Endothelial cell of umbilical vein (primary cell): ENCODE data around the gene ADGRB2. TPM values are rescaled to one million over a fixed set of nuclear protein-coding genes. Genes with fewer than 3 reads are reported as not detected.

ENCODE experiments used
- BruUV-seq: library from RNA; stranded (reverse); fragments of 400-500 nt; replicated peaks from 2 replicates; lab custom pipeline; 2021; lab: Mats Ljungman, UMichigan
- CTCF ChIA-PET: fragments of 300-600, 350-600 bp; sonication (Branson Sonifier 250); formaldehyde crosslinking; loops from one replicate; lab custom pipeline; 2021; ENCODE audit warnings: antibody characterized with exemption, inconsistent platforms; lab: Charles Lee
- POLR2A ChIA-PET: fragments of 300-600, 350-600 bp; sonication (Branson Sonifier 250); formaldehyde crosslinking; loops from one replicate; lab custom pipeline; 2021; ENCODE audit warnings: antibody characterized with exemption, inconsistent platforms; lab: Charles Lee
- DNase-seq: peaks from one replicate; pipeline ENCODE4 v3.0.0-alpha.2; 2011; ENCODE audit warnings: low read depth, low spot score
- FAIRE-seq: peaks from 2 replicates; lab custom pipeline; 2011; peaks lifted over from hg19 to GRCh38; lab: Jason Lieb, UNC
- H2AFZ ChIP-seq: 2 replicates; pipeline ENCODE4 v1.6.0; 2012; ENCODE audit warnings: low read depth, low read length, control low read depth, inconsistent platforms
- H3K27ac ChIP-seq: 2 replicates; pipeline ENCODE4 v1.5.1; 2011; ENCODE audit warnings: low read depth, mild to moderate bottlenecking, control low read depth, low read length, moderate library complexity; ENCODE audit not compliant: insufficient read depth
- H3K27me3 ChIP-seq, 2 experiments: 2 replicates each; pipeline versions ENCODE4 v1.6.0 to v1.6.1; 2011; ENCODE audit warnings: low read length in 2 of 2, mixed read lengths in 1 of 2; ENCODE audit not compliant: control insufficient read depth in 2 of 2, insufficient read depth in 2 of 2
- H3K36me3 ChIP-seq, 2 experiments: 2 replicates in 1 of 2; 3 replicates in 1 of 2; pipeline ENCODE4 v1.5.1; 2011; ENCODE audit warnings: low read length in 2 of 2, mild to moderate bottlenecking in 1 of 2, moderate library complexity in 1 of 2; ENCODE audit not compliant: control insufficient read depth in 2 of 2, insufficient read depth in 2 of 2; ENCODE audit errors: extremely low read depth in 1 of 2
- H3K4me1 ChIP-seq: 3 replicates; pipeline ENCODE4 v1.5.1; 2011; ENCODE audit warnings: mild to moderate bottlenecking, low read length; ENCODE audit not compliant: control insufficient read depth, insufficient read depth; ENCODE audit errors: extremely low read depth
- H3K4me2 ChIP-seq: 2 replicates; pipeline ENCODE4 v1.6.1; 2011; ENCODE audit warnings: low read length, control low read depth, mixed read lengths; ENCODE audit not compliant: insufficient read depth
- H3K4me3 ChIP-seq, 3 experiments: fragments of 200-600 bp in 1 of 3; sonication (generic), shearing (Covaris generic) in 1 of 3; replicated peaks in 1 of 3; 2 replicates each; pipeline ENCODE4 v1.5.1; 2011 to 2016; ENCODE audit warnings: control low read depth in 3 of 3, low read length in 3 of 3, mild to moderate bottlenecking in 2 of 3, inconsistent platforms in 1 of 3, low read depth in 1 of 3, moderate library complexity in 1 of 3; ENCODE audit not compliant: insufficient read depth in 1 of 3
- H3K79me2 ChIP-seq: 2 replicates; pipeline ENCODE4 v1.6.0; 2012; ENCODE audit warnings: low read length, inconsistent platforms; ENCODE audit not compliant: control insufficient read depth, insufficient read depth
- H3K9ac ChIP-seq: replicated peaks from 2 replicates; pipeline ENCODE3; 2011; ENCODE audit warnings: low read length, control low read depth; ENCODE audit not compliant: insufficient read depth; ENCODE audit errors: extremely low read depth
- H3K9me1 ChIP-seq: replicated peaks from 3 replicates; pipeline ENCODE4 v1.6.0; 2011; ENCODE audit warnings: mild to moderate bottlenecking, low read length; ENCODE audit not compliant: control insufficient read depth, insufficient read depth; ENCODE audit errors: extremely low read depth
- H3K9me3 ChIP-seq: replicated peaks from 2 replicates; pipeline ENCODE4 v1.5.1; 2012; ENCODE audit warnings: low read length, inconsistent platforms; ENCODE audit not compliant: control insufficient read depth, insufficient read depth
- H4K20me1 ChIP-seq: replicated peaks from 2 replicates; pipeline ENCODE3; 2011; ENCODE audit warnings: mild to moderate bottlenecking, low read length; ENCODE audit not compliant: control insufficient read depth, insufficient read depth; ENCODE audit errors: extremely low read depth
- EZH2 ChIP-seq: IDR thresholded peaks from 2 replicates; pipeline ENCODE4 v1.6.1; 2012; ENCODE audit warnings: borderline replicate concordance, low read depth, mild to moderate bottlenecking, moderate library complexity, low read length, inconsistent platforms; ENCODE audit not compliant: severe bottlenecking
- FOS ChIP-seq: IDR thresholded peaks from 2 replicates; pipeline ENCODE4 v1.6.1; 2011; ENCODE audit warnings: mild to moderate bottlenecking, low read length, moderate library complexity, borderline replicate concordance; ENCODE audit not compliant: insufficient read depth
- GATA2 ChIP-seq: IDR thresholded peaks from 2 replicates; pipeline ENCODE4 v1.7.0; 2011; ENCODE audit warnings: low read depth, mild to moderate bottlenecking, moderate library complexity, mixed read lengths, low read length; ENCODE audit not compliant: insufficient read length, insufficient read depth
- JUN ChIP-seq: IDR thresholded peaks from 2 replicates; pipeline ENCODE4 v1.6.1; 2011; ENCODE audit warnings: borderline replicate concordance, low read depth; ENCODE audit not compliant: insufficient read length, insufficient read depth
- MAX ChIP-seq: IDR thresholded peaks from 2 replicates; pipeline ENCODE4 v1.6.1; 2011; ENCODE audit not compliant: insufficient read depth, insufficient read length
- MYC ChIP-seq: IDR thresholded peaks from one replicate; pipeline ENCODE4 v1.6.1; 2011; ENCODE audit warnings: mild to moderate bottlenecking, low read depth, low read length
- POLR2A ChIP-seq: IDR thresholded peaks from 2 replicates; pipeline ENCODE4 v1.6.1; 2012; ENCODE audit warnings: low read depth, mild to moderate bottlenecking, control low read depth, low read length
- POLR2AphosphoS5 ChIP-seq: IDR thresholded peaks from 2 replicates; pipeline ENCODE4 v1.6.1; 2012; ENCODE audit warnings: low read depth, mild to moderate bottlenecking, control low read depth, low read length, moderate library complexity; ENCODE audit not compliant: insufficient read depth
- dilution Hi-C: fragments of 300-500 bp; cut with MboI; formaldehyde crosslinking; loops from one replicate; pipeline ENCODE4 v1.15.0; 2019; ENCODE audit warnings: low sequenced_read_pairs; ENCODE audit not compliant: extremely low pct_ligation_motif_present
- intact Hi-C: fragments of 100-400 bp; cut with micrococcal nuclease; formaldehyde crosslinking; loops from one replicate; pipeline ENCODE4 v1.10.0; 2022
- polyA plus RNA-seq, 4 experiments: library from polyadenylated mRNA; depleted of rRNA in 3 of 4; stranded (reverse) in 3 of 4; unstranded in 1 of 4; fragments of >200 nt; gene quantifications; 2 replicates each; pipeline versions ENCODE4 v1.2.1 to v1.2.3, GENCODE V29; 2011 to 2012; ENCODE audit warnings: missing spikeins in 1 of 4
- total RNA-seq: library from RNA; stranded (reverse); gene quantifications from 2 replicates; pipeline ENCODE4 v1.2.3, GENCODE V29; 2021
- TF ChIP-seq, protein P1 (sequence below), 2 donors: IDR thresholded peaks; 1 replicate in 1 of 2; 2 replicates in 1 of 2; pipeline ENCODE4 v1.5.1; 2011; ENCODE audit warnings: low read length in 2 of 2, mild to moderate bottlenecking in 2 of 2, moderate library complexity in 2 of 2, control low read depth in 1 of 2, inconsistent platforms in 1 of 2, low read depth in 1 of 2; ENCODE audit not compliant: insufficient read depth in 1 of 2; ENCODE audit errors: extremely low read depth in 1 of 2

ADGRB2 gene
- total and polyA plus RNA-seq, 2 donors (not counting 3 experiments of a cell fraction or from before 2014, with no cell fraction given): 1.3 to 1.5 TPM

DNA sequence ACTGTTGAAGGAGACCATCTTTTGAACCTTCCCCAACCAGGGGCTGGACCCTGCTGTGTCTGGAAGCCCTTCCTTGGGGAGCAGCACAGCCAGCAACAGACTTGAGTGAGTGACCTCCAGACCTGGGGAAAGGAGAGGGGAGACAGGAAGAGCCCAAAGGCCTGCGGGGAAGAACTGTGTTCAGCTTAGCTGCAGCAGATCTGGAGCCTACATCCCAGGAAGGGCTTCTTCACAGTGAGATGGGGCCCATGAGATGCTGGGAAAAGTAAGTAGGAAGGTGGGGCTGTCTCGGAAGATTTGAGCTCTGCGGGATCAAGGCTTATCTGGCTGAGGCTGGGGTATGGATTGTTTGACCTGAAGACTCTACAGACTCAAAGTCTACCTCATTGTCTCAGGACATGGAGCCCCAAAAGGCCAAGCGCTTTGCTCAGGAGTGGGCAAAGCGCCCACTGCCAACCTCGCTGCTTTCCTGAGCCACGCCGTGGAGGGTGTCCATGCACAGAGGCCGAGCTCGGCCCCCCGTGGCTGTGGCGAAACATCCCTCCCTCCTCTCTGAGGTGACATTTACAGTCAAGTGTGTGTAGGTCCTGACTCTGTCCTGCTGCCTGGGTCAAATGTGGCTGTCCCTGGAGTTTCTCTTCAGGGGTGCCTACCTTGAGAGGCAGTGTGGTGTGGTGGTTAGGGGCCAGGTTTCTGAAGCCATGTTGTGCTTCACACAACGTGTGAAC is 27.2 kb upstream of the ADGRB2 start:
- TF ChIP-seq POLR2AphosphoS5: peak; percentile 73
- TF ChIP-seq MAX: no peak
- dilution Hi-C loops (no loop called here), intact Hi-C loops (no loop called here)
- H3K27ac ChIP-seq: no peak overlapping the region
- no peak overlapping the region for H2AFZ ChIP-seq
- no peak overlapping the region for H3K4me3 ChIP-seq
- no peak overlapping the region for H3K9ac ChIP-seq
- ChIA-PET POLR2A (no interaction called here), CTCF (interaction anchor here (1.1 to 5.6 kb wide), 4 partner anchors 24 to 173 kb away, joined by 3 to 62 read pairs (median 24); partner anchors contain the start of gene SPOCD1)
- no peaks in the 10 kb centered on the region for H3K9me3 ChIP-seq
- no peaks in the 10 kb centered on the region for H3K9me1 ChIP-seq
- FAIRE-seq (no peak), DNase-seq (no peak)
- H3K79me2 ChIP-seq: peaks cover 15% of the 10 kb centered on the region
- no peaks in the 10 kb centered on the region for H3K36me3 ChIP-seq
- H3K4me1 ChIP-seq: peaks cover 6% of the 10 kb centered on the region
- H3K27me3 ChIP-seq: no peaks in the 10 kb centered on the region
- BruUV-seq: no TSS peak
- H3K4me2 ChIP-seq: no peak overlapping the region
- no peaks in the 10 kb centered on the region for H4K20me1 ChIP-seq

DNA sequence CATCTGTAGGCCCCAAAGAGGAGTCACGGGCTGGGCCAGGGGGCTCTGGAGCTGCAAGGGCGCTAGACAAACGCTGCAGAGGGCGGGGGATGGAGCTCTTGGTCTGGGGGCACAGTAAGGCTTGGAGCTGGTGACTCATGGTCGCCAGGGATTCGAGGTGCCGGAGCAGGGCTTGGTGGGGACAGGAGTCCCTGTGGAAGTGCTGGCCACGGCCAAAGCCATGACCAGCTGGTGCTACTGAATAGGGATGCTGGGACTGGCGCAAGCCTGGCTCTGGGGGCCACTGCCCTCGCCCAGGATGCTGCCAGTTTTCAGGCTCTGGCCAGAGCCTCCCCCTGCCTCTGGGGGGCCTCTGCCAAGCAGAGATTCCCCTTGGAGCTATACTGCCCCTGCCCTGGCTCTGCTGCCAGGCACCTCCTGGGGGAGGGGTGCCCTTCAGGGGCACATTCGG is 26.5 kb upstream of the ADGRB2 start:
- DNase-seq (no peak), FAIRE-seq (no peak)
- TF ChIP-seq, protein P1, sequence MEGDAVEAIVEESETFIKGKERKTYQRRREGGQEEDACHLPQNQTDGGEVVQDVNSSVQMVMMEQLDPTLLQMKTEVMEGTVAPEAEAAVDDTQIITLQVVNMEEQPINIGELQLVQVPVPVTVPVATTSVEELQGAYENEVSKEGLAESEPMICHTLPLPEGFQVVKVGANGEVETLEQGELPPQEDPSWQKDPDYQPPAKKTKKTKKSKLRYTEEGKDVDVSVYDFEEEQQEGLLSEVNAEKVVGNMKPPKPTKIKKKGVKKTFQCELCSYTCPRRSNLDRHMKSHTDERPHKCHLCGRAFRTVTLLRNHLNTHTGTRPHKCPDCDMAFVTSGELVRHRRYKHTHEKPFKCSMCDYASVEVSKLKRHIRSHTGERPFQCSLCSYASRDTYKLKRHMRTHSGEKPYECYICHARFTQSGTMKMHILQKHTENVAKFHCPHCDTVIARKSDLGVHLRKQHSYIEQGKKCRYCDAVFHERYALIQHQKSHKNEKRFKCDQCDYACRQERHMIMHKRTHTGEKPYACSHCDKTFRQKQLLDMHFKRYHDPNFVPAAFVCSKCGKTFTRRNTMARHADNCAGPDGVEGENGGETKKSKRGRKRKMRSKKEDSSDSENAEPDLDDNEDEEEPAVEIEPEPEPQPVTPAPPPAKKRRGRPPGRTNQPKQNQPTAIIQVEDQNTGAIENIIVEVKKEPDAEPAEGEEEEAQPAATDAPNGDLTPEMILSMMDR (IDR thresholded peaks at IDR 0.05; ENCODE audit: extremely low read depth in 1 of 2, insufficient read depth in 1 of 2, low read depth in 1 of 2, low read length in 2 of 2): no peak
- TF ChIP-seq FOS: no peak
- TF ChIP-seq MYC: no peak
- TF ChIP-seq POLR2A: no peak
- TF ChIP-seq EZH2: no peak
- TF ChIP-seq GATA2: no peak
- TF ChIP-seq MAX: no peak
- TF ChIP-seq JUN: no peak
- TF ChIP-seq POLR2AphosphoS5: no peak
- H3K4me1 ChIP-seq: peaks cover 4% of the 10 kb centered on the region
- H3K27ac ChIP-seq: no peak overlapping the region
- dilution Hi-C loops (no loop called here), intact Hi-C loops (no loop called here)
- H2AFZ ChIP-seq: no peak overlapping the region
- no peak overlapping the region for H3K4me2 ChIP-seq
- H4K20me1 ChIP-seq: no peaks in the 10 kb centered on the region
- CTCF ChIA-PET: interaction anchor here (1.1 to 5.6 kb wide), 6 partner anchors 25 to 211 kb away, joined by 3 to 62 read pairs (median 6); partner anchors contain the start of genes PTP4A2 and SPOCD1
- no peaks in the 10 kb centered on the region for H3K36me3 ChIP-seq
- POLR2A ChIA-PET: no interaction called here
- H3K9ac ChIP-seq: no peak overlapping the region
- no peak overlapping the region for H3K4me3 ChIP-seq
- H3K27me3 ChIP-seq: no peaks in the 10 kb centered on the region
- peaks cover 9% of the 10 kb centered on the region for H3K79me2 ChIP-seq
- H3K9me1 ChIP-seq: no peaks in the 10 kb centered on the region
- H3K9me3 ChIP-seq: no peaks in the 10 kb centered on the region
- BruUV-seq: no TSS peak
